ENCODE results near the gene CRACR2B. TPM values are rescaled to one million over a fixed set of nuclear protein-coding genes. Genes with fewer than 3 reads are reported as not detected.

CRACR2B gene
- total RNA-seq, 1 experiment from 2014 or later: 17.5 TPM

GRCh38 chr11:782264-783174 is 45.2 kb upstream of the CRACR2B start:
- ChIA-PET CTCF (no interaction called here), POLR2A (ENCODE audit: unreplicated experiment) (interaction anchor here (0.7 kb wide), 1 partner anchor 8 kb away, joined by 16 read pairs; no protein-coding TSS in a partner anchor)
- no peak for DNase-seq
- Histone ChIP-seq H3K9me3 (ENCODE audit: insufficient read depth, low read depth) (no peaks in the 10 kb centered on the region), H3K27ac (no peak overlapping the region), H3K36me3 (ENCODE audit: low read depth) (no peaks in the 10 kb centered on the region), H3K9me2 (ENCODE audit: insufficient read depth) (no peaks in the 10 kb centered on the region), H3K4me1 (replicated peaks; ENCODE audit: insufficient read depth) (no peaks in the 10 kb centered on the region), H3K79me2 (ENCODE audit: low read depth) (peaks cover 9% of the 10 kb centered on the region; the same call in 1 of the 2 replicates), H2AFZ (no peak overlapping the region), H3K4me2 (no peak overlapping the region), H3K4me3 (no peak overlapping the region), H3F3A (ENCODE audit: insufficient read depth, low read depth) (no peaks in the 10 kb centered on the region), H4K20me1 (ENCODE audit: insufficient read depth) (no peaks in the 10 kb centered on the region), H3K27me3 (ENCODE audit: insufficient read depth, low read depth) (no peaks in the 10 kb centered on the region)
- no TSS peak for BruUV-seq (replicated peaks)
- intact Hi-C loops (cut with micrococcal nuclease; ENCODE audit: unreplicated experiment): no loop called here
- TF ChIP-seq CTCF (conservative IDR thresholded peaks at IDR 0.05): no peak
- TF ChIP-seq EZH2 (IDR thresholded peaks at IDR 0.05; ENCODE audit: low read depth): no peak

GRCh38 chr11:783581-784015 is 44.1 kb upstream of the CRACR2B start:
- DNase-seq: no peak
- Histone ChIP-seq H3K27ac (no peak overlapping the region), H3K27me3 (ENCODE audit: insufficient read depth, low read depth) (no peaks in the 10 kb centered on the region), H3K9me3 (ENCODE audit: insufficient read depth, low read depth) (no peaks in the 10 kb centered on the region), H3K79me2 (ENCODE audit: low read depth) (no peaks in the 10 kb centered on the region), H3K4me2 (no peak overlapping the region), H3K36me3 (ENCODE audit: low read depth) (no peaks in the 10 kb centered on the region), H4K20me1 (ENCODE audit: insufficient read depth) (no peaks in the 10 kb centered on the region), H2AFZ (no peak overlapping the region), H3K9me2 (ENCODE audit: insufficient read depth) (no peaks in the 10 kb centered on the region), H3F3A (ENCODE audit: insufficient read depth, low read depth) (no peaks in the 10 kb centered on the region), H3K4me3 (no peak overlapping the region), H3K4me1 (replicated peaks; ENCODE audit: insufficient read depth) (no peaks in the 10 kb centered on the region)
- CTCF ChIA-PET: no interaction called here
- POLR2A ChIA-PET (ENCODE audit: unreplicated experiment): no interaction called here
- intact Hi-C loops (cut with micrococcal nuclease; ENCODE audit: unreplicated experiment): no loop called here
- BruUV-seq (replicated peaks): no TSS peak
- TF ChIP-seq CTCF (conservative IDR thresholded peaks at IDR 0.05) (no peak), EZH2 (IDR thresholded peaks at IDR 0.05; ENCODE audit: low read depth) (no peak)

- intact Hi-C loops (cut with micrococcal nuclease; ENCODE audit: unreplicated experiment): no loop called here
- no peak for TF ChIP-seq CTCF (conservative IDR thresholded peaks at IDR 0.05)
- TF ChIP-seq EZH2 (IDR thresholded peaks at IDR 0.05; ENCODE audit: low read depth): no peak
- no peak overlapping the region for H3K27ac ChIP-seq
- no TSS peak for BruUV-seq (replicated peaks)
- H3F3A ChIP-seq (ENCODE audit: insufficient read depth, low read depth): peaks cover 5% of the 10 kb centered on the region; the same call in 1 of the 2 replicates
- H3K27me3 ChIP-seq (ENCODE audit: insufficient read depth, low read depth): no peaks in the 10 kb centered on the region
- H3K4me3 ChIP-seq: no peak overlapping the region
- H3K9me2 ChIP-seq (ENCODE audit: insufficient read depth): no peaks in the 10 kb centered on the region
- no peaks in the 10 kb centered on the region for H3K36me3 ChIP-seq (ENCODE audit: low read depth)
- no peaks in the 10 kb centered on the region for H3K4me1 ChIP-seq (replicated peaks; ENCODE audit: insufficient read depth)
- no peak overlapping the region for H3K4me2 ChIP-seq
- H4K20me1 ChIP-seq (ENCODE audit: insufficient read depth): no peaks in the 10 kb centered on the region
- CTCF ChIA-PET: no interaction called here
- H3K79me2 ChIP-seq (ENCODE audit: low read depth): no peaks in the 10 kb centered on the region
- no peak for DNase-seq
- POLR2A ChIA-PET (ENCODE audit: unreplicated experiment): no interaction called here
- H2AFZ ChIP-seq: no peak overlapping the region
- H3K9me3 ChIP-seq (ENCODE audit: insufficient read depth, low read depth): no peaks in the 10 kb centered on the region
Observed at GRCh38 chr11:786235-787083, 41.3 kb upstream of the CRACR2B start.
